Neuronal stem cell (in vitro differentiated cells): ENCODE measurements around the gene ITPKC.

Experiments used
- DNase-seq: peaks from one replicate; pipeline ENCODE4 v3.0.0-alpha.2; 2013; ENCODE audit warnings: low spot score
- H2AFZ ChIP-seq: one replicate; pipeline ENCODE4 v1.6.1; 2013; ENCODE audit warnings: mild to moderate bottlenecking, low read length, inconsistent platforms
- H2AK5ac ChIP-seq: 2 replicates; pipeline ENCODE4 v1.6.1; 2013; ENCODE audit warnings: low read depth, mild to moderate bottlenecking, inconsistent platforms, low read length, moderate library complexity, mixed read lengths
- H2BK120ac ChIP-seq: 2 replicates; pipeline ENCODE4 v1.6.1; 2013; ENCODE audit warnings: low read depth, mild to moderate bottlenecking, inconsistent platforms, low read length, moderate library complexity, mixed read lengths
- H2BK12ac ChIP-seq: one replicate; pipeline ENCODE4 v1.6.1; 2013; ENCODE audit warnings: low read length, inconsistent platforms
- H2BK15ac ChIP-seq: 2 replicates; pipeline ENCODE4 v1.6.1; 2013; ENCODE audit warnings: mild to moderate bottlenecking, low read length, inconsistent platforms, mixed read lengths
- H2BK5ac ChIP-seq: one replicate; pipeline ENCODE4 v1.6.1; 2013; ENCODE audit warnings: inconsistent platforms, mild to moderate bottlenecking, low read length, moderate library complexity
- H3K14ac ChIP-seq: one replicate; pipeline ENCODE4 v1.6.1; 2013; ENCODE audit warnings: low read length, inconsistent platforms
- H3K18ac ChIP-seq: 2 replicates; pipeline ENCODE4 v1.6.1; 2013; ENCODE audit warnings: low read length, inconsistent platforms
- H3K23ac ChIP-seq: 2 replicates; pipeline ENCODE4 v1.6.1; 2013; ENCODE audit warnings: low read depth, mild to moderate bottlenecking, mixed read lengths, low read length, inconsistent platforms; ENCODE audit not compliant: poor library complexity
- H3K27ac ChIP-seq: replicated peaks from 3 replicates; pipeline ENCODE4 v1.5.1; 2013; ENCODE audit warnings: low read length, inconsistent platforms
- H3K27me3 ChIP-seq, 3 experiments: 2 replicates each; pipeline ENCODE4 v1.6.1; 2013; ENCODE audit warnings: low read length in 3 of 3, mild to moderate bottlenecking in 2 of 3, inconsistent platforms in 1 of 3, low read depth in 1 of 3, mixed read lengths in 1 of 3, moderate library complexity in 1 of 3; ENCODE audit not compliant: control insufficient read depth in 3 of 3, insufficient read depth in 3 of 3
- H3K36me3 ChIP-seq, 2 donors: replicated peaks in 1 of 2; 2 replicates each; pipeline ENCODE4 v1.6.1; 2013; ENCODE audit warnings: low read length in 2 of 2; ENCODE audit not compliant: control insufficient read depth in 2 of 2, insufficient read depth in 2 of 2
- H3K4ac ChIP-seq: 2 replicates; pipeline ENCODE4 v1.6.1; 2013; ENCODE audit warnings: inconsistent platforms, mild to moderate bottlenecking, low read length, moderate library complexity
- H3K4me1 ChIP-seq, 2 donors: 1 replicate in 1 of 2; 2 replicates in 1 of 2; pipeline ENCODE4 v1.6.1; 2013; ENCODE audit warnings: low read length in 2 of 2, low read depth in 1 of 2; ENCODE audit not compliant: control insufficient read depth in 2 of 2, insufficient read depth in 1 of 2
- H3K4me2 ChIP-seq: one replicate; pipeline ENCODE4 v1.6.1; 2013; ENCODE audit warnings: mild to moderate bottlenecking, low read length, inconsistent platforms; ENCODE audit not compliant: insufficient read depth, poor library complexity, severe bottlenecking
- H3K4me3 ChIP-seq, 2 donors: 2 replicates each; pipeline ENCODE4 v1.5.1; 2013; ENCODE audit warnings: low read length in 2 of 2, mild to moderate bottlenecking in 2 of 2, inconsistent platforms in 1 of 2, moderate library complexity in 1 of 2
- H3K79me1 ChIP-seq: one replicate; pipeline ENCODE4 v1.6.1; 2013; ENCODE audit warnings: low read depth, mild to moderate bottlenecking, inconsistent platforms, low read length, moderate library complexity
- H3K9ac ChIP-seq: one replicate; pipeline ENCODE4 v1.6.1; 2013; ENCODE audit warnings: mild to moderate bottlenecking, low read depth, low read length, inconsistent platforms; ENCODE audit not compliant: poor library complexity
- H3K9me3 ChIP-seq, 2 donors: replicated peaks in 1 of 2; 2 replicates each; pipeline versions ENCODE3 to v1.6.1; 2013; ENCODE audit warnings: low read length in 2 of 2, mild to moderate bottlenecking in 2 of 2, inconsistent platforms in 1 of 2, low read depth in 1 of 2, mixed read lengths in 1 of 2, moderate library complexity in 1 of 2; ENCODE audit not compliant: control insufficient read depth in 2 of 2, insufficient read depth in 1 of 2
- H4K8ac ChIP-seq: one replicate; pipeline ENCODE4 v1.6.1; 2013; ENCODE audit warnings: low read depth, mild to moderate bottlenecking, inconsistent platforms, low read length, moderate library complexity
- H4K91ac ChIP-seq: one replicate; pipeline ENCODE4 v1.6.1; 2013; ENCODE audit warnings: low read length, low read depth, mild to moderate bottlenecking, inconsistent platforms; ENCODE audit not compliant: poor library complexity
- WGBS, 2 donors: extraction: QIAGEN DNeasy Blood & Tissue Kit; methylation state at CpG; one replicate each; pipeline ENCODE4 v1.1.7; 2013; ENCODE audit warnings: missing lambda C conversion rate in 2 of 2, mixed read lengths in 1 of 2; ENCODE audit not compliant: insufficient read length in 2 of 2, insufficient replicate concordance in 1 of 2; ENCODE audit errors: extremely low coverage in 2 of 2; 5-methylcytosine and 5-hydroxymethylcytosine counted together

The ITPKC gene

DNA sequence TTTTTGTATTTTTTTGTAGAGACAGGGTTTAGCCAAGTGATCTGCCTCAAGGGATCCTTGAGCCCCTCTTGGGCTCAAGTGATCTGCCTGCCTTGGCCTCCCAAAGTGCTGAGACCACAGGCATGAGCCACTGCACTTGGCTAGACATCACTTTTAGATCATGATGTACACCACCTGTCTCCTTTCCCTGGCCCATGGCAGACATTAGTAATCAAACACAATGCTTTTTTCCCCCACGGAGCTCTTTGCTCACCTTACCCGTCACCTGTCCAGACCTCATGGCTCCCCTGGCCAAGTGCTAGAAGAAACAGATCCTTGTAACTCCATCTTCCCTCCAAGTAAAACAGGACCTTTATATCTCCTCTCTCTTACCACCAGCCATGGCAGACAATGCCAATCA, 44.9 kb upstream of the ITPKC start:
- peaks cover 53 to 89% of the 10 kb centered on the region in 2 donors for H3K36me3 ChIP-seq

DNA sequence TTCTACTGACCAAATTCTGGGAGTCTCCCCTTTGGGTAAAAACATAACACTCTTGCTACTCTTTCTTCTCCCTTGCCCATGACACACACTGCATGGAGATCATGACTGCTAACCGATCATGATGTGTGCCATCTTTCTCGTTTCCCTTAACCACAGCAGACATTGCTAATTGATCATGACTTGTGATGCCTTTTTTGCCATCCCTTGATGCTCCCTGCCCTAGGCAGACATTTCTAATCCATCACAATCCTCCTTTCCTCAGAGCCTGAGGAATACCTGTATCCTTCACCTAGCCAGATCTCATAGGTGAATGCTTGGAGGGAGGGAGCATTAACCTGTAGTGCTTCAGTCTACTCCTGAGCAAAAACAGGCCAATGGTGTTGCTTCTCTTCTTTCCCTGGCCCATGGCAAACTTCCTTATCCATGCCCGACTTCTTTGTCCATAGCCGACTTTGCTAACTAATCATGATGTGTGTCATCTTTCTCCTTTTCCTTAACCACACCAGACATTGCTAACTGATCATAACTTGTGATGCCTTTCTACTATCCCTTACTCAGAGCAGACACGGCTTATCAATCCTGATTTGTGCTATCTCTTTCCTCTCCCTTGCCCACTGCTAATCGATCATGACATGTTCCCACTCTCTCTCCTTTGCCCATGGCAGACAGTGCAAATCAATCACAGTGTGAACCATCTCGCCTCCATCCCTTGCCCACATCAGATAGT, 44.2 kb upstream of the ITPKC start:
- Histone ChIP-seq H2BK5ac (no peak overlapping the region), H3K27ac (no peak overlapping the region), H3K9me3 (peaks cover 0 to 13% of the 10 kb centered on the region in 2 donors), H3K36me3 (peaks cover 54 to 89% of the 10 kb centered on the region in 2 donors), H4K91ac (no peak overlapping the region), H3K27me3 (no peaks in the 10 kb centered on the region), H2BK120ac (no peak overlapping the region), H3K4me1 (no peaks in the 10 kb centered on the region), H3K23ac (no peak overlapping the region), H4K8ac (no peak overlapping the region), H3K14ac (no peak overlapping the region), H2AK5ac (no peak overlapping the region), H3K18ac (no peak overlapping the region), H2AFZ (no peak overlapping the region), H3K4me2 (no peak overlapping the region), H3K4me3 (peak overlapping the region in 1 of 2 donors; percentile 69), H3K9ac (no peak overlapping the region), H2BK12ac (no peak overlapping the region), H3K79me1 (no peaks in the 10 kb centered on the region), H2BK15ac (no peak overlapping the region), H3K4ac (no peak overlapping the region)
- no peak for DNase-seq
- no CpG with 5 or more reads among the region's 7 CpGs for WGBS, 2 donors

More for the DNA sequence above, 44.9 kb upstream of the ITPKC start:
- Histone ChIP-seq H3K4me3 (no peak overlapping the region), H3K18ac (no peak overlapping the region), H2BK12ac (no peak overlapping the region), H3K14ac (no peak overlapping the region), H3K27me3 (no peaks in the 10 kb centered on the region), H4K8ac (no peak overlapping the region), H3K27ac (no peak overlapping the region), H2AFZ (no peak overlapping the region), H3K79me1 (no peaks in the 10 kb centered on the region), H3K9ac (no peak overlapping the region), H3K4ac (no peak overlapping the region), H3K4me1 (no peaks in the 10 kb centered on the region), H4K91ac (no peak overlapping the region), H3K9me3 (peaks cover 0 to 13% of the 10 kb centered on the region in 2 donors), H3K4me2 (no peak overlapping the region), H2AK5ac (no peak overlapping the region), H2BK120ac (no peak overlapping the region), H2BK15ac (no peak overlapping the region), H3K23ac (no peak overlapping the region), H2BK5ac (no peak overlapping the region)
- DNase-seq, result no peak
- WGBS, 2 donors, result no CpG with 5 or more reads among the region's 2 CpGs

DNA sequence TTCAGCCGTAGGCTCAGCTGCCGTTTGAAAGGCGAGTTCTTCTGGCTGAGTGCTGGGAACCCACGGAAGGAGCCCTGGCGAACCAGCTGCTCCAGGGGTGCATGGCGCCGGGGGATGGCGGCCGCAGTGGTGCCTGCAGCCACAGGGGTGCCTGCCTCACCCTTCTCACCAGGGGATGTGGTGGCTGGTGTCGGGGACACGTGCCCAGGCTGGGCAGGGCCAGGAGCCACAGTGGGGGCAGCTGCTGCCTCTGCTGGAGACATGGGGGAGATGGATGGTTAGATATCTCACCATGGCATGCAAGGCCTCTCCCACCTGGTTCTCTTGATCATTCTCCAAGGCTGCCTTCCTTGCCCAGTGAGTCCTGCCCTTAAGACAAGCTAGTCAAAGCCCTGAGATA, 43.5 kb upstream of the ITPKC start:
- WGBS, 2 donors, result no CpG with 5 or more reads among the region's 11 CpGs
- no peak overlapping the region for H2BK15ac ChIP-seq
- no peak overlapping the region for H3K18ac ChIP-seq
- H2BK12ac ChIP-seq, result no peak overlapping the region
- no peak overlapping the region for H3K14ac ChIP-seq
- no peaks in the 10 kb centered on the region for H3K27me3 ChIP-seq
- no peak overlapping the region for H3K27ac ChIP-seq
- no peaks in the 10 kb centered on the region for H3K4me1 ChIP-seq
- no peak overlapping the region for H2AFZ ChIP-seq
- no peak overlapping the region for H2BK5ac ChIP-seq
- H2BK120ac ChIP-seq, result no peak overlapping the region
- H4K8ac ChIP-seq, result no peak overlapping the region
- H3K4ac ChIP-seq, result no peak overlapping the region
- peak overlapping the region in 1 of 2 donors; percentile 69 for H3K4me3 ChIP-seq
- H3K9me3 ChIP-seq, result peaks cover 0 to 13% of the 10 kb centered on the region in 2 donors
- H3K4me2 ChIP-seq, result no peak overlapping the region
- H3K9ac ChIP-seq, result no peak overlapping the region
- H3K23ac ChIP-seq, result no peak overlapping the region
- no peak overlapping the region for H2AK5ac ChIP-seq
- H4K91ac ChIP-seq, result no peak overlapping the region
- peaks cover 54 to 89% of the 10 kb centered on the region in 2 donors for H3K36me3 ChIP-seq
- no peaks in the 10 kb centered on the region for H3K79me1 ChIP-seq
- DNase-seq, result no peak

DNA sequence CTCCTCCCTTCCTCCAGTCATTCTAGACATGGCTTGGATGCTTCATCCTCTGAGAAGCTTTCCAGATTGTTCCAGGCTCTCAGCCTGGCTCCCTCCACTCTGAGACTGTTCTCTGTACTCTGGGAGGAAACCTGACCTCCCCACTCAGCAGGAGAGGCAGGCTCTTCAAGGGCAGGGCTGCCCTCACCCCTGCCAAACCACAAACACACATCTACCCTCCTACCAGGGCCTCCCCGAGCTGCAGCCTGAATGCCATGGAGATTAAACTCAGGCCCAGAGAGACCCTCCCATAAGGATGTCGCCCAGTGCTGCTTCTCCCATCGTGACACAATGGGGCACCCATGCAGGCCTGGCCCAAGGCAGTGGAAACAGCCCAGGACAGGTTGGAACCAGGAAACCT, 42.6 kb upstream of the ITPKC start:
- Histone ChIP-seq H3K4me3 (no peak overlapping the region), H4K8ac (no peak overlapping the region), H3K36me3 (peaks cover 54 to 86% of the 10 kb centered on the region in 2 donors), H3K79me1 (no peaks in the 10 kb centered on the region), H3K9ac (peak overlapping the region; percentile 47), H3K27ac (no peak overlapping the region), H4K91ac (no peak overlapping the region), H3K27me3 (no peaks in the 10 kb centered on the region), H2AK5ac (no peak overlapping the region), H2BK5ac (no peak overlapping the region), H3K4me2 (no peak overlapping the region), H3K23ac (peak overlapping the region; percentile 16), H3K9me3 (peaks cover 0 to 7% of the 10 kb centered on the region in 2 donors), H3K4me1 (no peaks in the 10 kb centered on the region), H3K4ac (no peak overlapping the region), H2BK15ac (no peak overlapping the region), H3K18ac (no peak overlapping the region), H2AFZ (no peak overlapping the region), H2BK12ac (no peak overlapping the region), H3K14ac (no peak overlapping the region), H2BK120ac (no peak overlapping the region)
- WGBS, 2 donors, result no CpG with 5 or more reads among the region's 3 CpGs
- no peak for DNase-seq
